H54 (cell line): ENCODE results near the gene TMEM69.
"Not testable (repeated sequence)": the region's sequence is repeated elsewhere in the genome, so short reads cannot be mapped to it uniquely, and the experiment has no call there.

ENCODE experiments used
- DNase-seq: peaks from one replicate; pipeline ENCODE4 v3.0.0; 2011; ENCODE audit warnings: low spot score, mixed read lengths; ENCODE audit not compliant: insufficient read length
- FAIRE-seq: peaks from 3 replicates; lab custom pipeline; 2011; peaks lifted over from hg19 to GRCh38; lab: Jason Lieb, UNC
- POLR2A ChIP-seq: IDR thresholded peaks from 2 replicates; pipeline ENCODE4 v1.6.1; 2011; ENCODE audit warnings: low read depth, mild to moderate bottlenecking, low read length

TMEM69 gene

GRCh38 chr1:45730780-45731319 lies 42.9 kb downstream of the TMEM69 start:
- TF ChIP-seq POLR2A: no peak
- FAIRE-seq: no peak
- no peak for DNase-seq

- no peak for TF ChIP-seq POLR2A
- DNase-seq (no peak), FAIRE-seq (no peak)
Observed at GRCh38 chr1:45739137-45739536, 51.2 kb downstream of the TMEM69 start.

GRCh38 chr1:45739641-45740156 lies 51.7 kb downstream of the TMEM69 start:
- FAIRE-seq, DNase-seq: not testable (repeated sequence)
